ENCODE measurements around the gene GPR25.

DNA sequence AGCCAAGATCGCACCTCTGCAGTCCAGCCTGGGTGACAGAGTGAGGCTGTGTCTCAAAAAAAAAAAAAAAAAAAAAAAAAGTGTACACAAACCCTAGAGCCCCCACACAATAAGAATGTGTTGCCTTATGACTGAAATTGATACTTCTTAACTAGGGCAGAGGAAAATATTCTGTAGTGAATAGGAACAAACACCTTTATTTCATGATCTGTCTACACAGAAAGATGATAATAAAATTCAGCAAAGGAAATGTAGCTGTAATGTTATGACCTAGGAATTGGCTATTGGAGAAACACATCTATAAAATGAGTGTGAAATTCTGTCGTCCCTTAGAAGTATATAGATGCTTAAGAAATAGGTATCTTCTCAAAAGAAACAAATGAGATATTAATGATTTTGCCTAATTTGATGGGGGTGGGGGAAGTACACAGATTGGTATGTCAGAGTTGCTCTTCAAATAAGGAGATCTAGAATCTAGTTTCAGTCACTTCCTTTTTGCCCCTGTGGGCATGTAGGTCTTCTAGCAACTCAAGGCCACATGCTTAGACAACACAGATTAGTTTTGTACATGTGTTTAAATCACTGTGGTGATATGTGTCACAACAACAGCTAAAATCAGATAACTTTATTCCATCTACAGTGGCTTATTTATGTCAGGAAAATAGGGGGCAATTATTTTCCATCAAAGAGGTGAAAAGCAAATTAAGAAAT, 10.7 kb upstream of the GPR25 start:
- TF ChIP-seq, protein P1, sequence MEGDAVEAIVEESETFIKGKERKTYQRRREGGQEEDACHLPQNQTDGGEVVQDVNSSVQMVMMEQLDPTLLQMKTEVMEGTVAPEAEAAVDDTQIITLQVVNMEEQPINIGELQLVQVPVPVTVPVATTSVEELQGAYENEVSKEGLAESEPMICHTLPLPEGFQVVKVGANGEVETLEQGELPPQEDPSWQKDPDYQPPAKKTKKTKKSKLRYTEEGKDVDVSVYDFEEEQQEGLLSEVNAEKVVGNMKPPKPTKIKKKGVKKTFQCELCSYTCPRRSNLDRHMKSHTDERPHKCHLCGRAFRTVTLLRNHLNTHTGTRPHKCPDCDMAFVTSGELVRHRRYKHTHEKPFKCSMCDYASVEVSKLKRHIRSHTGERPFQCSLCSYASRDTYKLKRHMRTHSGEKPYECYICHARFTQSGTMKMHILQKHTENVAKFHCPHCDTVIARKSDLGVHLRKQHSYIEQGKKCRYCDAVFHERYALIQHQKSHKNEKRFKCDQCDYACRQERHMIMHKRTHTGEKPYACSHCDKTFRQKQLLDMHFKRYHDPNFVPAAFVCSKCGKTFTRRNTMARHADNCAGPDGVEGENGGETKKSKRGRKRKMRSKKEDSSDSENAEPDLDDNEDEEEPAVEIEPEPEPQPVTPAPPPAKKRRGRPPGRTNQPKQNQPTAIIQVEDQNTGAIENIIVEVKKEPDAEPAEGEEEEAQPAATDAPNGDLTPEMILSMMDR (IDR thresholded peaks at IDR 0.05; ENCODE audit: low read length), result no peak
- TF ChIP-seq EZH2 (optimal IDR thresholded peaks at IDR 0.05; ENCODE audit: low read depth, low read length), result no peak
